ENCODE measurements around the gene CEP295NL.

- TF ChIP-seq, protein P1, sequence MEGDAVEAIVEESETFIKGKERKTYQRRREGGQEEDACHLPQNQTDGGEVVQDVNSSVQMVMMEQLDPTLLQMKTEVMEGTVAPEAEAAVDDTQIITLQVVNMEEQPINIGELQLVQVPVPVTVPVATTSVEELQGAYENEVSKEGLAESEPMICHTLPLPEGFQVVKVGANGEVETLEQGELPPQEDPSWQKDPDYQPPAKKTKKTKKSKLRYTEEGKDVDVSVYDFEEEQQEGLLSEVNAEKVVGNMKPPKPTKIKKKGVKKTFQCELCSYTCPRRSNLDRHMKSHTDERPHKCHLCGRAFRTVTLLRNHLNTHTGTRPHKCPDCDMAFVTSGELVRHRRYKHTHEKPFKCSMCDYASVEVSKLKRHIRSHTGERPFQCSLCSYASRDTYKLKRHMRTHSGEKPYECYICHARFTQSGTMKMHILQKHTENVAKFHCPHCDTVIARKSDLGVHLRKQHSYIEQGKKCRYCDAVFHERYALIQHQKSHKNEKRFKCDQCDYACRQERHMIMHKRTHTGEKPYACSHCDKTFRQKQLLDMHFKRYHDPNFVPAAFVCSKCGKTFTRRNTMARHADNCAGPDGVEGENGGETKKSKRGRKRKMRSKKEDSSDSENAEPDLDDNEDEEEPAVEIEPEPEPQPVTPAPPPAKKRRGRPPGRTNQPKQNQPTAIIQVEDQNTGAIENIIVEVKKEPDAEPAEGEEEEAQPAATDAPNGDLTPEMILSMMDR (IDR thresholded peaks at IDR 0.05), result no peak
- no peak for TF ChIP-seq POLR2A (IDR thresholded peaks at IDR 0.05)
These were observed 21.6 kb upstream of the CEP295NL start for GRCh38 chr17:78924481-78925151.
